NCI-H524 treated with DMSO at 0.1 percent for 48 hours (cell line): ENCODE measurements around the gene ELOVL7.
"Not testable (repeated sequence)": the region's sequence is repeated elsewhere in the genome, so short reads cannot be mapped to it uniquely, and the experiment has no call there.

Experiments
- DNase-seq: peaks from one replicate; lab custom pipeline; 2025; lab: John Stamatoyannopoulos, UW

The ELOVL7 gene

DNA sequence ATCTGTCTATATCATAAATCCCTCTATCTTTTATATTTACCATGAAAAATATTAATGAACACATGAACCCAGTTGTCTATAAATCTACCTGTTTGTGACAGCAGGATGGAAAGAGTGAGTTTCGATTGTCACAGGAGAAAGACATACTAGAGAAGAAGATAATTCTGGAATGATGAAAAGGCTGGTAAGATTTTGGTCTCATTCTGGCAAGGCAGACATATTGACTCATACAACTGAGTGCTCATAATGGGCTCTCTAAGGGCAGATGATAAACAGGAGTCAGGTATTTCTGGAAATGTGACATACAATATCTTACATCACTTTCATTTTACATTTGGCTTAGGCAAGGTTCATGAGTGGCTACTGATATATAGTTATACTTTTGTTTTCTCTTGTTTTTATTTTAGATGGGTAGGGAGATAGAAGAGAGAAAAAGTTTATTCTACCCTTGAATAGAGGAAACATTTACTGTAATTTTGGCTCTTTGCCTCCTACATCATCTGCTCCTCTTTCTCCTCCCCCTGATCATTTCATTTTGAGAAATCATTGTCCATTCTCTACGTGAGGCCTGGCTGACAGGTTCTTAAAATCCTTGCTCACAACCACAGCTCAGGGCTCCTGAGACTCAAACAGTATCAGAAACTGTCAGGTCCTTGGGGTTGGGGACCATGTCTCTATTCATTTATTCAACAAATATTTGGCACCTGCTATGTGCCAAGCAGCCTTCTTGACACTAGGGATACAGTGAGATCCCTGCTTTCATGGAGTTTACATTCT is 14.4 kb downstream of the ELOVL7 start:
- DNase-seq: no peak

DNA sequence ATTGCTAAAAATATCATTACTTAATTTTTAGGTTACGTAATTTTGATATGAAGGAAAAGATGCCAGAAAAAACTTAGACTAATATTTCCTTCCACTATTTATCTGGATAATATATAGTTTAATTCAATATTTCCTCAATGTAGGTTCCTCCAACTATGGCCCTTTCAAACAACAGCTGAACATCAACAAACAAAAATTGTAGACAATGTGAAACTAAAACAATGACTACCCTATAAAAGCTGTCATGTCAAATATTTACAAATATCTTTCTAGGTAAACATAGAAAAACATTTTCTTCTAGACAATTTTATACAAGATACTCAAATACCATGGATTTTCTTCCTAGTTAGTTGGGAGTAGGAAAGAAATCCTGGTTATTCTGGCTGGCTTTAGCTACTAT is 16.9 kb downstream of the ELOVL7 start:
- DNase-seq: no peak

DNA sequence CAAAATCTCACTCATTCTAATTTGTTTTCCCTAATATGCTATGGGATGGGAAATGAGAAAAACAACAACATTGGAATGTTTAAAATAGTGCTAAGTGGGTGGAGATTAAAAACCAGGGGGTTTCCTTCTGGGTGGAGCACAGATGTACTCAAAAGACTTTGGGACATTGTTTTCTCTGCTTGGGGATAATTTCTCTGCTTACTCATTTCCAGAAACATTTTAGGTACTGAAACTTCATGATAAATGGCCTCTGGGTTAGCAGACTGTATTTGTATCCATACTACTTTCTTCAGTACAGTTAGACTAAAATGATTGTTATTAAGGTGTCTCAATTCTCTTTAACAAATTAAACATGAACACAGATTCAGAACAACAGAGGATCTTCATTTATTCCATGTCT is 17.4 kb downstream of the ELOVL7 start:
- no peak for DNase-seq

DNA sequence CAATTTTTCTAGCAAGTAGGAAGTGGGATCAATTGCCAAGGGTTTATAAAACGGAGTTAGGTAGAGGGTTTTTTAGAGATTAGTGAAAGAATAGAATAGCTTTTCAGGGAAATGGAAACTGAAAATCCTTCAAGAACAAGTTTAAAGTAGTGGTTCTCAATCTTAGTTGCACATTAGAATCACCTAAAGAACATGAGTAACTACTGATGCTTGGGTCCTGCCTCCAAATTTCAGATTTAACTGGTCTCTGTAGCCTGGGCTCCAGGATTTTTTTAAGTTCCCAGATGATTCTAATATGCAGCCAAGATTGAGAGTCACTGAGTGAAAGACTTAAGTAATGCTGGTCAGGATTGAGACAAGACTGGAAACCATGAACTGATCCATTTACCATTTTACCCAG is 20.5 kb downstream of the ELOVL7 start:
- no peak for DNase-seq

DNA sequence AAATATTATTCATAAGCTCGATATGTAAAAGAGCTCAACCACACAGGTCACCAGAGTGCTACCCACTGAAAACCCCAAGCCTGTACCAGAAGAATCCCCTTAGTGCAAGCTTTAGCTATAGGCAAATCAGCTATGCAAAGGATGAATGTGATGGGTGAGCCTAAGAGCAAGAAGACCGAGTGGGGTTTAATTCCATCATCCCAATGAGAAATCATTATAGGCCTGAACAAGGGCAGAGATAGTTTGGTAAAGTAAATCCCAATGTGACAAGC is 21.8 kb downstream of the ELOVL7 start:
- no peak for DNase-seq

DNA sequence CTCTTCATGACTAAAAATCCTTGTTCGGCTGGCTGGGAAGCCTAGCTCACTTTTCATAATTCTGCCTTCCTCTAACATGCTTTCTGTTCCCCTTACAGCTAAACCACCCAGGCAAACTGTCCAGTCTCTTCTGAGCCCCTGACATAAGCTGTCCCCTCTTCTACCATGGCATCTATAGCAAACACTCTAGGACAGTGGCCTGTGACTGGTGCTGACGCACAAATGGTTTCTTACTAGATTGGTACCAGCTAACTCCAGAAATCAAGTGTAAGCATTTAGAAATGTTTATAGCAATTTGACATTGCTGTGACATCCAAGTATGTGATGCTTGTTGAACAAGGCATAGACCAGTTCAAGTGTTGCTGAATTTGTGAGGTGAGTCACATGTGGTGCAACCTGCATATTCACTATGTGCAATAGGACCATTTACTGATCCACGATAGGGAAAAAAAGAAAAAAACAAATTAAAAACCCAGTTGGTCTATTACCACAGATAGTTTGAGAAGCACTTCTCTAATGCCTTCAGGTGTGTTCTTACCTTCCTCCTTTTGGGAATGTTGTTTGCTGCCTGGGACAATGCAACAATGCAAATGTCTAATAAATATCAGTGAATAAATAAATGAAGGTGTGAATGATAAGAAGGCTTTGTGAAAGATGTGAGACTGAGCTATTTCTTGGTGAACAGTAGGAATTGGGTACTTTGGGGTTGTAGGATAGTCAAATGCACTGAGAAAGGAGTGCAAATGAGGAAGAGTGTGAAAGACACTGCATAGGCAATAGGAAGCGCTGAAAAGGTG is 22.4 kb downstream of the ELOVL7 start:
- no peak for DNase-seq

DNA sequence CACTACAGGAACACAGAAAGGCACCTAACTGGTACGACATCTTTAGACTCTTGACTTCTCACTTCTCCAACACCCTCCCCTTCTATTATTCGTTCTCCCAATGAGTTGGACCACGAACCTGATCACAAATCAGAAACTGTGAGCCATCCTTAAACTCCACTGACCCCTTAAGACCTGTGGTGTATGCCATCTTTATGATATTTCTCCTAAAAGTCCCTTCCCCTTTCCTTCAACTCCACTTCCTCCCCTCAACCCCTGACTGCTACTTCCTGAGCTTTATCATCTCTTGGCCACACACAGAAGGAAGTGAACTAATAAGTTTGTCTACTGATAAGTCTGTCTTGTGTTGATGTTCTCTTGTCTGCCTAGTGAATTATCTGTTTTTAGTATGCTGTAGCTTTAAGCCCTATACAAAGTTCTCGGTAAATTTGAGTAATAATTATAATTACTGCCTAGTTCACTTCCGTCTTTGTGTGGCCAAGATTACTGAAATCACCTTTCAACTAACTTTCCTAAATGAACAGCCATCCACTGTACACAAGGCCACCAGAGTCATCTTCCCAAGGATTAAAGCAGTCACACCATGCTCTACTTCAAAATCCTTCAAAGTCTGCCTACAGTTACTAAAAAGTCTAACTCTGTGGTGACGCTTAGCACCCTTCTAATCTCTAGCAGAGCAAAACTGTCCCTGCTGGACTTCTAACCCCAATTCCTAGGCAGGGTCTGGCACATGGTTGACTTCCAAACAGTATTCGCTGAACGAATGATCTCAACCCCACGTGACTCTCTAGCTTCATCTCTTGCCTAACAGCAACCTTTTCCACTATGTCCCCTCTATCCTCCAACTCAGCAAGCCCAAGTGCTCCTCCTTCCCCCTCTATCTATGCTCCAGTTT is 23.2 kb downstream of the ELOVL7 start:
- no peak for DNase-seq

DNA sequence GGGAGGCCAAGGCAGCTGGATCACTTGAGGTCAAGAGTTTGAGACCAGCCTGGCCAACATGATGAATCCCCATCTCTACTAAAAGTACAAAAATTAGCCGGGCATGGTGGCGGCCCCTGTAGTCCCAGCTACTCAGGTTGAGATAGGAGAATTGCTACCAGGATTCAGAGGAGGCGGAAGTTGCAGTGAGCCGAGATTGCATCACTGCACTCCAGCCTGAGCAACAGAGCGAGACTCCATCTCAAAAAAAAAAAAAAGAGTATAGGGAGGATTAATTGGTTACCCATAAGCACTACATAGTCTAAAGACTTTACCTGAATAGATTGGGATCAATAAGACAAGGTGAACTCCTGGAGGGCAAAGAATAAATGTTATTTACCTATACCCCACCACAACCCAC is 27.9 kb downstream of the ELOVL7 start:
- not testable (repeated sequence) for DNase-seq

DNA sequence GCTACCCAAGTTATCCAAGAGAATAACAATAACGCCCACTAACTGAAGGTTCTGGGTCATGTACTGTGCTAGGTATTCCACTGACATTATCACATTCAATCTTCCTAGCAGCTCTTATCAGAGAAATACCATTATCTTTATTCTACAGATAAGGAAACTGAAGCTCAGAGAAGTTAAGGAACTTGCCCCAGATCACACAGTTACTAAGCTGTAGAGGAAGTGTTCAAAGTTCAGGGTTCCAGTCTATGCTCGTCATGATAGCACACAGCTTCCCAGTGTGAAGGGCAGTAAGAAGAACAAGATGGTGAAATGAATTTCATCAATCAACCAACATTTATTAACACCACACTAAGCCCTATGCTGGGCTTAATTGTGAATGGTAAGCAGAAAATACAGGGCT is 29.6 kb downstream of the ELOVL7 start:
- no peak for DNase-seq

DNA sequence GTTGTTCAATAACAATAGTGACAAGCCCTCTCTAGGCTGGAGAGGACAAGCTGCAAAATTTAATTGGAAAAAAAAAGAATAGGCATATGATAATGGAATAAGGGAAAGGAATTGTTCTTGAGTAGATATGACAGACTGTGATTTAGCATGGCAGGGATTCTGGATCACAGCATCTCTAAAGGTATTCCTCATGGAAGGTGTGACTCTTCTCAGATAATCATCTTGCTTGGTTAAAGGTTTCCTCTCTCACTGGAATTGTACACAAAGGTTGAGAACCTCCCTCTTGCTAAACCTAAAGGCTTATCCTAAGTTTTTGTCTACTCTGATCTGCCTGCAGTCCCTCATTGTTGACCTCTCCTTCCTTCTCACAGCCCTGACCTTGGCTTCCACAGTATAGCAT is 31.6 kb downstream of the ELOVL7 start:
- DNase-seq: no peak

DNA sequence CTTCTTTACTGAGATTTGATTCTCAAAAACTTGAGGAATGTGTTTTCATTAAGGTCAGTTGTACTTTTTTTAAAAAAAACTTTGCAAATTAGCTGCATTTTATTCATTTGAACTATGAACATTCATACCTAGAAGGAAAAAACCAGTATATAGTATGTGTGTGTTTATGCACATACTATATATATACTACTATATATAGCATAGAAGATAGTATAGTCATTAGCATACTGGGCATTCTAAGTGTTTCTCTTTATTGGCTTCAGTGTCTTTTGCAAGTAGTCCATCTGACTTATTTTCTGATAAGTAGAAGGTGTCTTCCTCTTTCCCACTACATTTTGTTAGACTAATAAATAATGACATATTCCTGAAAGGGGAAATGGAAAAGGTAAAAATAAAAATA is 33.0 kb downstream of the ELOVL7 start:
- DNase-seq: no peak

DNA sequence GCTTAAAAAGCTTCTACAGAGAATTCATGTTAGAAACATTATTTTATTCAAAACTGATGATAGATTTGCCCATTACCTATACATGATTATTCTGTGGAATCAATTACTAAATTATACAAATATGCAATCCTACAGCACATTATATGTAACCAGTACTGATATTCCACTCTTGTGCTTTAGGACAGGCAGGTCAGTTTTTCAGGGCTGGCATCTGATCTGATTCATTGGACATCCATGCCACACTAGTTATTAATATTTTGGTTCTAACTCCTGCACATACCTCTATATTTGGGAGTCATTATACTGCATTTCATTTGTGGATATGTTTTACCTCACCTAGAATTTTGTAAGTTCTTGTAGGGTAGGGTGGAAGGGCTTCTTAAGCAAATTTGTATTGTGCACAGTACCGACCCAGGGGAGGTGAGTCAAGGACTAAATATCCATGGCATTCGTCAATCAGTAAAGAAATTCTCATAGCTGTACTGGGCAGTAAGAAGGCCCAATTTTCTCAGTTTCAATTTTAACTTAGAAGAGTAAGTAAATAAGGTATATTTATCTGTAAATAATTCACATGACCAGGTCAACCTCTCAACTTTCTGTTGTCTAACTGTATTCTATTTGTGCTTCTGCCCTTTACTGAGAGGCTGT is 33.5 kb downstream of the ELOVL7 start:
- no peak for DNase-seq

DNA sequence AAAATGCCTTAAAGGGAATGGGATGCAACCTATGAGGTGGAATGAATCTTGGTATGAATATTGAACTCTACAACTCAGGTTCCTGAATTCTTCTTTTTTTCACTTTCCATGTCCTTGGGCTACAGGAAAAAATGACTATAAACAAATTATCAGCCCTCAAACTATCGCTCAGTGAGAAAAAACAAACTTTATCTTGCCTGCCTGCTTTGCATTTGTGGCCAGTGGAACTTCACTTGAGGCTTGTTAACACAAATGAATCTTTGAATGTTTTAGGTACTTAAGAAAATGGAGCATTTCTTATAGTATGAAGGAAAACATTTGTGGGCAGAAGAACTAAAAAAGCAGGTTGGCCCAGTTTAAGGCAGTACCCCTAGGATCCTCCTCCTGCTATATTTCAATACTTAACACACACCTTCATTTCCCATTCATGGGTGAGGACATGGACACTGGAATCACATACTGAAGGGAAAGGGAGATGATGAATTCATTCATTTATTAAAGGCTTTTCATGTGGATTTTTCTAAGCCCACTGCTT is 34.1 kb downstream of the ELOVL7 start:
- DNase-seq: no peak

DNA sequence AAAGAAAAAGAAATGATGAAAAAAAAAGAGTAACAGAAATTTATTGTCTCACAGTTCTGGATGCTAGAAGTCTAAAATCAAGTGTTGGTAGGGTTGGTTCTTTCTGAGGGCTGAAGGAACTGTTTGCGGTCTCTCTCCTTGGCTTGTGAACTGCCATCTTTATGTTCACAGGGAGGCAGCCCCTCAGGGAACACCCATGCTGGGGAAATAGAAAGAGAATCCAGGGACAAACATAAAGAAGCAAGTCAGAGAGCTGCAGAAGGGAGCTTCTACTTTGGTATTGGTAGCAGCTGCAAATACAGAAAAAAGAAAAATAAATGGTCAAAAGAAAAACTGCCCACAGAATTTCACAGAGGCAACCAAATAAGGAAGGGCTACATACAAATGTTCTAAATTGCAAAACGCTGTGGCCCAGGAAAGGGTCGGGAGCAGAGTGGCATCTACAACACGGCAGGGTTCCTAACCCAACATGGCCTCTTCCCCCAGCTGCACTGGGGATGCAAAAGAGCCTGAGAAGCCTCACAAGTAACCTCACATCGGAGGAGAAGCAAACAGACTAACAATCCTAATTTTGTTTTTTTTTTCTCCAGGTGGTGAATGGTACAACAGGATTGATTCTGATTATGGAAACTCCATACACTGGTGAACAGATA is 37.4 kb downstream of the ELOVL7 start:
- no peak for DNase-seq

DNA sequence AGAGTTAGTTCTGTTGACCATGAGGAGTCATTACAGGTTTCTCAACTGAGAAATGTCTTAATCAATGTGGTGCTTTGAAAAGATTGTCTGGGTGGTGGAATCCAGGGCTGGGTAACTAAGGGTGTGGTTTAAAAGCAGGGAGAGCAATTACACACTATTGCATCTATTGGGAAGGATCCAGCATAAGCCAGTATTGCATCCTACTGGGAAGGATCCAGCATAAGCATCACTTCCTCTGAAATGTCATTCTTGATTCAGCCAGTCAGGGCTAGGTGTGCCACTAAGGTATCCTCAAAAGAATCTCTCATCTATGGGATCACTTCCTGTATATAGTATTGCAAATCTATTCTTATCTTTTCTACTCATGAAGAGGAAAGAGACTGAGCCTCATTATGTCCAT is 38.6 kb downstream of the ELOVL7 start:
- DNase-seq: no peak

DNA sequence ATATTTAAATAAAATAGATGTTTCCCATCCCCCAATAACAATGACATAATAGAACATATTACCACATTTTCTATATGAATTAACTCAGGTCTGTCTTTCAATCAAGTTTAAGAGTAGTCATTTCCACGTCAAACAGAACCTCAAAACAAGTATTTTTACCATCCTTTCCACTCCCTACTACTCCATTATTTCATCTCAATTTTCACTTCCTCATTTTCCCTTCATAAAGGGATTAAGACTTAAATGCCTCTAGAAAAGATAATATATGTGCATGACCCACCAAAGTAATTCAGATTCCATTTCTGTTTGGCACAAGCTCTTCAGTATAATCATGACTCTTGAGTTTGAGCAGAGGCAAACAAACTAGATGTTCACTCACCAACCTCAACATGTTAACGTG is 40.4 kb downstream of the ELOVL7 start:
- DNase-seq: no peak

DNA sequence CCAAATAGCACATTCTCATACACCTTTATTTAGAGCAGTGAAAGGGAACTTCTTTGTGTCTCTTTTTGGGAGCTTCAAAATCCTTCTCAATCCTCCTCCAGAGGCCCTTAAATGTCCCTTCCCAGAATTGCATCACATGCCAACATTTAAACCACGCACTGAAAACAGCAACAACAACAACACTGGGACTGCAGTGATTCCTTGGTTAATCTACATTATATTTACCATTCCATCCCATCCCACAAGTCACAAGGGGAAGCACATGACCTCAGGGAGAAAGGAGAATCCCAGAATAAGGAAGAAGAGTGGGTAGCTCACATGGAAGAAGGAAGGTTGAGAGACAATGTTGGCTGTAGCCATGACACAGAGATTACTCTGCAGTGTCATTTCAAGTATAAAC is 41.1 kb downstream of the ELOVL7 start:
- DNase-seq: no peak

DNA sequence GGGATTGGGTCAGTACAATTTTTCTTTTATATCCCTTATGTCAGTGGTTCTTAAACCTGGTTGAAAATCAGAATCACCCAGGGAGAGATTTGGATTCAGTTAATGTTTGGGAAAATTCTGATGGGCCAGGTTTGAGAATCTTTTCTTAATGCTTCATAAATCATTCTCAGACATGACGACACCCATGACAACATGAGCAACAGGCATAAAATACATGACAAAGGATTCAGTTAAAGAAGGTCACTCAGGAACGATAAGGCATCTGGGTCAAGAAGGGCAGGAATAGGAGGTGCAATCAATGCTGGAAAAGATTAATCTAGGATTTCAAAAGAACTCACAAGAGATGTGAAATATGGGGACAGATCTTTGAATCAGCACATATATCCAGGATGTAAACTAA is 41.8 kb downstream of the ELOVL7 start:
- DNase-seq: no peak

DNA sequence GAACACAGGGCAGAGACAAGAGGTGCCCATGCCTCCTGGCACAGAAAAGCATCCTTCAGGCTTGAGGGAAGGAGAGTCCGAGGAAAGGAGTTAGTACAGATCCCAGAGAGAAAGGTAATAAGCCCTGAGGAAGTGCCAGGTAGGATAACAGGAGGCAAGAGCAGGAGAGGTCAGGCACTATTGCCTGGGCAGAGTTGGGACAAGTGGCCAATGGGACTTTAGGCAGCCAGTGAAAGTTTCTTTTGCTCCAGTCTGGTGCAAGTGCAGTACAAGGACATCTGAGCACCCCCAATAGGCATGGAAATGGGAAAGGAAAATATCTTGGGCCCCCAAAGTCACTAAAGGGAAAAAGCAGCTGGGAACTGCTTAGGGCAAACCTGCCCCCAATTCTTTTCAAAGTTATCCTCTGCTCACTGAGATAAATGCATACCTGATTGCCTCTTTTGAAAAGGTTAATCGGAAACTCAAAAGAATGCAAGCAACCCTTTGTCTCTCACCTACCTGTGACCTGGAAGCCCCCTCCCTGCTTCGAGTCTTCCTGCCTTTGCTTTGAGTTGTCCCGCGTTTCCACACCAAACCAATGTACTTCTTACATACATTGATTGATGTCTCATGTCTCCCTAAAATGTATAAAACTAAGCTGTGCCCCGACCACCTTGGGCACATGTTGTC is 46.5 kb downstream of the ELOVL7 start:
- DNase-seq: no peak

DNA sequence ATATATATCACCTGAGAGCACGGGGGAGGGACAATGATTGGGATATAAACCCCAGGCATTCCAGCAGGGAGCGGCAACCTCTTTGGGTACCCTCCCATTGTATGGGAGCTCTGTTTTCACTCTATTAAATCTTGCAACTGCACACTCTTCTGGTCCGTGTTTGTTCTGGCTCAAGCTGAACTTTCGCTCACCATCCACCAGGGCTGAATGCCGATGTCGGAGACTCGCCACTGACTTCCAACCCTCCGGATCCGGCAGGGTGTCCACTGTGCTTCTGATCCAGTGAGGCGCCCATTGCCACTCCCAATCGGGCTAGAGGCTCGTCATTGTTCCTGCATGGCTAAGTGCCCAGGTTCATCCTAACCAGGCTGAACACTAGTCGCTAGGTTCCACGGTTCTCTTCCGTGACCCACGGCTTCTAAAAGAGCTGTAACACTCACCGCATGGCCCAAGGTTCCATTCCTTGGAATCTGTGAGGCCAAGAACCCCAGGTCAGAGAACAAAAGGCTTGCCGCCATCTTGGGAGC is 48.6 kb downstream of the ELOVL7 start:
- not testable (repeated sequence) for DNase-seq

DNA sequence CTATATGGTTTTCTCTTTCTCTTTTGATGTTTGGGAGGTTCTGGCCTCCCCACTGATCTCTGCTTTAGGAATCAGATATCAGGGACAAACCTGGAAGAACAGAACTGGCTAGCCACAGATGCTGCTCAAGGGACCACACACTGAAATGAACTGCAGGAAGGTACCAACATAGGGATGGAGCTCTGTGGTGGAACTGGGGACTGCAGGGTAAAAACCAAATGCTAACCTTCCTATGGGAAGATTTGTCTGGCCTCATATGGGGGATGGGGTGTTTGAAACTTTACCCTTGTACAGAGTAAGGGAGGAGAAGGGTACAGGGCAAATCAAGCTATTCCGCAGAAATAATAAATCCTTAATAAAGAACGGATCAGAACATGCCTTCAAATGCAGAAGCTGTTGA is 49.4 kb downstream of the ELOVL7 start:
- no peak for DNase-seq
